HG03175 (cell line): ENCODE results near the gene PSPN.
"Not testable (repeated sequence)": the region's sequence is repeated elsewhere in the genome, so short reads cannot be mapped to it uniquely, and the experiment has no call there.

Experiments
- ATAC-seq: cut with Tn5 transposase; IDR thresholded peaks from one replicate; pipeline ENCODE4 v1.9.1; 2021; ENCODE audit warnings: mild to moderate bottlenecking, moderate library complexity; ENCODE audit not compliant: unreplicated experiment

The PSPN gene

DNA sequence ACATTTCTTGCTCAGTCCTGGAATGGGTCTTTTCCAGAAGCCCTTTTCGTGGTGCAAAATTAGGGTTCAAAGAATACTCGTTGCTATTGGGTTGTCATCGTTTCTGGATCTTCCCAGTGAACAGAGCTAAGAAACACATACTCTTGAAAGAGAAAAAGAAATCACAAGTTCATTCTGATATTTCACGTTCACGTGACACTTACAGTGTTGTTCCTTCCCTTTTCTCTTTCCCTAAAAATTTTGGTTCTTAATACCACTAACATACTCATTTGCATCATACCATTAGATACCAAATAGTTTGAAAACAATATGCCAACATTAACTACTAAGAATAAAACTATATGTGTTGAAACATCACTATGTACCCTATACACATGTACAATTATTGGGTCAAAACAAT lies 30.7 kb upstream of the PSPN start:
- ATAC-seq: no peak

DNA sequence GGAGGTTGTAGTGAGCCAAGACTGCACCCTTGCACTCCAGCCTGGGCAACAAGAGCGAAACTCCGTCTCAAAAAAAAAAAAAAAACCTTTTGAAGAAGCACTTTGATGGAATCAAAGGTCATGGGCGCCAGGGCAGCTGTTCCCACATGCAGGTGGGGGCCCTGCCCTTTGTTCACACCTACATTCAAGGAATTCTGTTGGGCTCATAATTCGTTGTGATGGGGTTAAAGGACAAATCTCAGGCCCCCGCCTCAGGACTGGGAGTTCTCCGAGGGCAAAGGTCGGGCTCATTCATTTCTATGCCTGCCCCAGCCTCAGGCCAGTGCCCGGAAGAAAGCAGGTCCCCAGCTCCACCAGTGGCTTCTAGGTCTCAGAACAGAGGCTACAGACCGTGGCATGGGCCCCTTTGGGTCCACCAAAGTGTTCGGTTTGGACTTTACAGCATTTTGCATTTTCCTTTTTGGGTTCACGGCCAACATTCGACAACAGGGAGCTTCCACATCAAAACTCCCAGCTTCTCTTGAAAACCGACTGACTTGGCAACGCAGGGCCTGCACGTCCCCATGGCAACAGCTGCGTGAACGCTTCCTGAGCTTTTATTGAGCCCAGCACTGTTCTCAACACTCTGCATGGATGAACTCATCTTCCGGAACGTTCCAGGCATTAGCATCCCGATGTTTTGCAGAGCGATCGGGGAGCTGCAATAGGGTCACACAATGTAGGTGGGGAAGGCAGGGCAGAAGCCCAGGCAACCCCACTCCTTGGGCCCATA lies 27.3 kb upstream of the PSPN start:
- no peak for ATAC-seq

DNA sequence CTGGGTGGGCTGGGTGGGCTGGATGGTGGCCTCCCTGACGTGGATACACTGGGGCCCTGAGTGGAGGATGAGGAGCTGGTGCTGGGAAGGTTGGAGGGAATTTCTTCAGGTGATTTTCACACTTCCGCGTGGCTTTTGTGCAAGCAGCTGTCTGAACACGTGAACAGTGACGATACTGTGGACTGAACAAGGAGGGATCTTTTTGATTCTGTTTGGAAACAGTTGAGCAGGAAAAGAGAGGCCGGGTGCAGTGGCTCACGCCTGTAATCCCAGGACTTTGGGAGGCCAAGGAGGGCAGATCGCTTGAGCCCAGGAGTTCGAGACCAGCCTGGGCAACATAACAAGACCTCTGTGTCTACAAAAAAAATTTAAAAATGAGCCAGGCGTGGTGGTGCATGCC lies 26.3 kb upstream of the PSPN start:
- ATAC-seq: no peak

DNA sequence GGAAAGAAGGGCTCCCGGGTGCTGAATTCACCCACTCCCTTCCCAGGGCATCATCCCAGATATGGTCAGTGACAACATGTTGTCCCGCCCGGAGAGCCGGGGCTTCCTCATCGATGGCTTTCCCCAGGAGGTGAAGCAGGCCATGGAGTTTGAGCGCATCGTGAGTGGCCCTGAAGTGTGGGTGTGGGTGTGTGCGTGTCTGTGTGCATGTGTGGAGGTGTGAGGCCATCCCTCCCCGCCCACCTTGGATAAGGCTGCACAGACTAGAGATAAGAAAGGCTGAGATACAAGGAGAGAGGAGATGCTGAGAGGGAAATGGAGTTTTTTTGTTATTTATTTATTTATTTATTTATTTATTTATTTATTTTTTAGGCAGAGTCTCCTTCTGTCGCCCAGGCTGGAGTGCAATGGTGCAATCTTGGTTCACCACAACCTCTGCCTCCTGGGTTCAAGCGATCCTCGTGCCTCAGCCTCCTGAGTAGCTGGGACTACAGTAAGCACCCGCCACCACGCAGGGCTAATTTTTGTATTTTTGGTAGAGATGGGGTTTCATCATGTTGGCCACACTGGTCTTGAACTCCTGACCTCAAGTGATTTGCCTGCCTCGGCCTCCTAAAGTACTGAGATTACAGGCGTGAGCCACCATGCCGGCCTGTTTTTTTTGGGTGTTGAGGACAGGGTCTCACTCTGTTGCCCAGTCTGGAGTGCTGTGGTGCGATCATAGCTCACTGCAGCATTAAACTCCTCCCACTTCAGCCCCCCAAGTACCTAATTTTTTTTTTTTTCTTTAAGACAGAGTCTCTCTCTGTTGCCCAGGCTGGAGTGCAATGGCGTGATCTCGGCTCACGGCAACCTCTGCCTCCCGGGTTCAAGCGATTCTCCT lies 24.6 kb upstream of the PSPN start:
- not testable (repeated sequence) for ATAC-seq

DNA sequence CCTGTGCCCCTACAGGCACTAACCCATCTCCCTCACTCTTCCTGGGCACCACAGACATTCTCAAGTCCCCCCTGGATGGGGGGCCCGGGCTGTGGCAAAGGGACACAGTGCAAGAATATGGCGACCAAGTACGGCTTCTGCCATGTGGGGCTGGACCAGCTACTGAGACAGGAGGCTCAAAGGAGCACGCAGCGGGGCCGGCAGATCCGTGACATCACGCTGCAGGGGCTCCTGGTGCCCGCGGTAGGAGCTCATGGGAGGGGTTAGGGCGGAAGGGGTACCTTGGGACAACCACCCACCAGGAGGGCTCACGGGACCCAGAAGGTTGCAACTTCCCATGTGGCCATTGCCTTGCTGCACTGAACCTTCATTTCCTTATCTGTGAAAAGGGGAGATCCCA lies 20.6 kb upstream of the PSPN start:
- ATAC-seq: no peak

DNA sequence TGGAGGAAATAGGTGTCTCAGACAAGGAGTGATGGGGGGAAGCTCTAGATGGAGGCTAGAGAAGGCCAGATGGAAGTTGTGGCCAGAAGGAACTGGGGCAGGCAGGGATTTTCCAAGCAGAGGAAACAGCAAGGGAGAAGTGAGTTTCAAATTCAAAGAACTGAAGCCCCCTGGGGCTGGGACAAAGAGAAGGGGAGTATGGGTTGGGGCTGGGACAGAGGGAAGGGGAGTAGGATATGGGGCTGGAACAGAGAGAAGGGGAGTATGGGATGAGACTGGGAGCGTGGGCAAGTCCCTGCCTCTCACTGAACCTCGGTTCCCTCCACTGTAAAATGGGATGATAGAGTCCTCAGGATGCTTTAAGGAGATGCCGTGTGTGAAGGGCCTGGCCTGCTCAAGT lies 19.1 kb upstream of the PSPN start:
- no peak for ATAC-seq

DNA sequence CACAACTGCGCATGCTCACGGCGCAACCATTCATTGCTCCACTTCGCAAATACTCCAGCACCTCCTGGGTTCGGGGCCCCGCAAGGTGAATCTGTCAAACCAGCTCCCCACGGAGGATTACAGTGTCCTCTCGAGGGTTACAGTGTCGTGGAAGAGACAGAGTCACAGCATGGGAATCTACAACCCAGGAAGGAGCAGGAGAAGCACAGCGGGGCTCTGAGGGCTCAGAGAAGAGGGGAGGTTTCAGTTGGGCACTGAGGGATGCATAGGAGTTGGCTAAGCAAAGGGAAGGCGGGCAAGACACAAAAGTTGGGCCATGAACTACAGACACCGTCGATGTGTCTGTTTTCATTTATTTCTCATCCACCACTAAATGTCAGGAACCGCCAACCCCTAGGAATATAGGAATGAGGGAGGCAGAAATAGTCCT lies 18.3 kb upstream of the PSPN start:
- ATAC-seq: no peak

DNA sequence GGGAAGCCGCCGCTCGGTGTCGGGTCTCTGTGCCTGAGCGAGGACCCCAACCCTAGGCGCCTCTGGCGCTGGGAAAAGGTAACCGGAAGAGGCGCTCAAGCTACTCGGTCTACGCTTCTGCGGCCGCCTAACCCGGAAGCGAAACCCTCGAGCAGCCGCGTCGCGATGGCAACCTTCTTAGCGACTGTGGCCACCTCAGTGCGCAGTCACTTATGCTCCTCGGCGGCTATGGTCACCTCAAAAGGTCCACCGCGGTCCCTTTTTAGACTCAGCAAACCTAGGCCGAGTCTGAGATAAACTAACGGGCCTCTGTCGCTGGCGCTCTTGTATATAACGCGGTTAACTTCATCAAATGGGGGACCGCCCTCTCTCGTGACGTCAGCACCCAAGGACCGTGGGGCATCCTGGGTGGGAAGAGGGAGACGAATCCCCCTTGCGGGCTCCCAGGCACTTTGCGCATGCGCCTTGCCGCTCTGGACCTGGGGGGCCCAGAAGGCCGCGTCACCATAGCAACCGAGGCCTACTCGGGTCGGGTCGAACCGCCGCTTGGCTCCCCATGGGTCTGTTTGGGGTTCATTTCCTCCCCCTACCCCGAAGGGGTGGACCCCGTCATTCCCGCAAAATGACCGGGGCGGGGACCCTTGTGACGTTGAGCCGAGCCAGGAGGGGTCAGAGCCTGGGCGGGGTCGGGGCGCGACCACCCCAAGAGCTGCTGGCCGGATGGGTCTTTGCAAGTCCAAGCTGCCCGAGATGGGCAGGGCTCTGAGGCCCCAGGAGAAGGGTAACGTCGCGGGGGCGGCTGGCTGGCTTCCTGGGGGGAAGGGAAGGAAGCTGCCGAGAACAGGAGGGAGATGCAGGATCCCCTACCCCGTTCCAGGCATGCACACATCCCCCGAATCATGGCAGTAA lies 17.6 kb upstream of the PSPN start, which contains the start of gene GTF2F1:
GTF2F1 (minus strand) TSS at position 91 of the 909 bp plus-strand sequence. CDS start 169 bp downstream, outside the sequence.
- peak; percentile 82 for ATAC-seq

DNA sequence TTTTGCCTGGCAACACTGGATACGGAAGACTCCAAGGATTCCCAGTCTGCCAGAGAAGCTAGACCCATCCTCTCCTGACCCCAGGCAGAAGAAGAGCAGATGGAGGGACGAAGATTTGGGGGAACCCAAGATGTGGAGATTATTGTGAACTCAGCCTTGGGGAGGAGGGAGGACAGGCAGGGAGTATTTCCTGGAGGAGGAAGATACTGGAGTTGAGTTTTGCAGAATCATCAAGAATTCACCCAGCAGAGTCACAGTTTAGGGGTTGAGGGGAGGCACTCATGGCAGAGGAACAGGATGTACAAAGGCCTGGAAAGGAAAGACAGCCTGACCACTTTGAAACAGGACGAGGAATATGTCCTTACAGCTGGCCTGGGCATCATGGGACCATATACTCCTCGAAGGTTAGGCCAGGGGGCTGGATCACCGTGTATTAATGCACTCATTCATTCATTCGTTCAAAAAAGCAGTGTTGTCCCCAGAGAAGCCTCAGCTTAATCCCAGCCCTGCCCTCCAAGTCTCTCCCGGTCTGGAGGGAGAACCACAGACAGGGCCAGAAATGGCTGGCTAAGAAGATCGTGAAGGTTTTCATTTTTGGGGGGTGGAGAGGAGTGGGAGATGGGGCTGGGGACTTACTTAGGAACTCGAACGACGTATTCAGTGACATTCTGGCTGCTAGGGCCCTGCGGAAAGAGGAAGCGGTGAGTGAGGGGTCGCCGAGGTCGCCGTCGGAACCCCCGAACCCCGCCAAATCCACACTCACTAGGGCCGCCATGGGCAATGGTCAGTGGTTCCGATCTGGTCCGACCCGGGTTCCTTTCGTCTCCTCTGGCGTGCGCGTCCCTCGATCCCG lies 16.7 kb upstream of the PSPN start:
- no peak for ATAC-seq

DNA sequence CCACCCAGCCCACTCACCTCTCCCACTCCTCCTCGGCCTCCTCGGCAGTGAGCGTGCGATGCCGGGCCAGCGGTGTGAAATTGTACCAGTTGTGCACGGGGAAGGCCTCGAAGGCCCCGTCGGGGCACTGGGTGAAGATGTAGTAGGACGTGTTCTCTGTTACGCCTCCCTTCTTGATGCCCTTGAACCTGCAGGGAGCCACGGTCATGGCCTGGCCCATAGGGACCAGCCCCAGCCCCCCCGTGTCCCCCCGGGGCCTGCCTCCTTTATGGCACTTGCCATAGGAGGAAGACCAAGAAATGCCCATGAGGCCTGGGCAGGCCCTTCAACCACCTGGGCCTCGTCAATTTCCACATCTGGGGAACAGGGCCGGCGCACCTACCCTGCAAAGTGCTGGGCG lies 11.6 kb upstream of the PSPN start:
- no peak for ATAC-seq

DNA sequence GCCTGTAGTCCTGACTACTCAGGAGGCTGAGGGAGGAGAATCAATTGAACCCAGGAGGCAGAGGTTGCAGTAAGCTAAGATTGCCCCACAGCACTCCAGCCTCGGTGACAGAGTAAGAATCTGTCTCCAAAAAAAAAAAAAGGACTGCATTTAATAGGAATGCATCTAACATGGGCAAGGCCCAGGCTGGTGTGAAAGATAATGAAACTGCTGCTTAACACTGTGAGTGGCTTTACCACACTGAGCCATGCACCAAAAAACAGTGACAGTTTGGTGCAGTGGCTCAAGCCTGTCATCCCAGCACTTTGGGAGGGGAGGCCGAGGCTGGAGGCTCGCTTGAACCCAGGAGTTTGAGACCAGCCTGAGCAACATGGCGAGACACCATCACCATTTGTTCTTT lies 8.6 kb upstream of the PSPN start:
- no peak for ATAC-seq

DNA sequence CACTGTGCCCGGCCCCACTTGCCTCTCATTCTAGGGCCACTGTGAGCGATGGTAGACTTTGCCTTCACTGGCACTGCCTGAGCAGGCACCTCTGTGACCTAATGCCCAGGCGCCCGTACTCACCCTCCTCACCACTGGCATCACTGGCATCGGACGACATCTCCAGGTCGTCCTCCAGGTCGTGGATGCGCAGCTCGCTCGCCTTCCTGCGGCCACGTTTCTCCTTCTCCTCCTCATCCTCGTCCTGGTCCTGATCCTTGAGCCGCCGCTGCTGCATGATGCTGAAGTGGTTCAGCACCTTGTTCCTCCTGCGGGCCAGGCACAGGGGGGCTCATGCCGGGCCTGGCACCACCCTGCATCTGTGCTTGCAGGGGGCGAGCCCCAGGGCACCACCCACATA lies 7.5 kb upstream of the PSPN start:
- no peak for ATAC-seq

DNA sequence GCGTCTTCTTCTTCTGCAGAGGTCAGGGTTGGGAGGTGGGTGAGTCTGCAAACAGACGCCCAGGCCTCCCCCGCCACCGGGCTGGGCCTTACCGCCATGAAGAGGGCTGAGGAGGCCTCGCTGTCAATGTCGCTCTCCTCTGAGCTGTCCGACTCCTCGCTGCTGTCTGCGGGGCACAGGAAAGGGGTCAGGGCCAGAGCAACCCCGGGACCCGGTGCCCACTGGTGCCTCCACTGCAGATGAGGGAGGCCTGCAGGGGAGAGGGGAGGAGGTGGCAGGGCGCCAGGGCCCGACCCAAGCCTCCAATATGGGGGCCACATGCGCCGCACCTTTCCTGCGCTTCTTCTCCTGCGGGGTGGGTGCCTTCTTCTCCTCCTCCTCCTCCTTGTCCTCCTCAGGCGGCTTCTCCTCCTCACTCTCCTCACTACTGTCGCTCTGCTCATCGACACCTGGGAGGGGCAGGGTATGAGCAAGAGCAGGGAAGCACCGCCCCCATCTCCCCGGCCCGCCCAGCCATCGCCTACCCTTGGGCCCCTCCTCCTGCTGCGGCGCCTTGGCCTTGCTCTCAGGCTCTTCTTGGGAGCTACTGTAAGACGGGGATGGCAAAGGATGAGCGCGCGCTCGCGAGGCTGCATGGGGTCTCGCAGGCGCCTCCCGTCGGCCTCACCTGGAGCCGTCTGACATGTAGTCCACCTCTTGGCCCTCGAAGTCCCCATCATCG lies 5.5 kb upstream of the PSPN start:
- ATAC-seq: no peak

DNA sequence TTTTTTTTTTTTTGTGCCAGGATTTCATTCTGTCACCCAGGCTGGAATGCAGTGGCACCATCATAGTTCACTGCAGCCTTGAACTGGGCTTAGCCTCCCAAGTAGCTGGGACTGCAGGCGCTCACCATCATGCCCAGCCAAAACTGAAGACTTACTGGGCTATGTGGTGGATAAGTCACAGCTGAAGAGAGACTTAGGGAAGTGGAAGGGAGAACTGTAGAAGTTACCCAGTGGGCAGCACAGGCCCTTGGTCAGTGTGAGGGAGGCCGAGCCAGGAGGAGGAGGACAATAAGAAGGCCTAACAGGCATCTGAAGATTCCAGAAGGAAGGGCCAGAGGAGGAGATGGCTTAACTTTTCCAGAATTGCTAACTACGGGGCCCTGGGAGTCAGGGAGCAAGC lies 4.0 kb upstream of the PSPN start:
- ATAC-seq: no peak

DNA sequence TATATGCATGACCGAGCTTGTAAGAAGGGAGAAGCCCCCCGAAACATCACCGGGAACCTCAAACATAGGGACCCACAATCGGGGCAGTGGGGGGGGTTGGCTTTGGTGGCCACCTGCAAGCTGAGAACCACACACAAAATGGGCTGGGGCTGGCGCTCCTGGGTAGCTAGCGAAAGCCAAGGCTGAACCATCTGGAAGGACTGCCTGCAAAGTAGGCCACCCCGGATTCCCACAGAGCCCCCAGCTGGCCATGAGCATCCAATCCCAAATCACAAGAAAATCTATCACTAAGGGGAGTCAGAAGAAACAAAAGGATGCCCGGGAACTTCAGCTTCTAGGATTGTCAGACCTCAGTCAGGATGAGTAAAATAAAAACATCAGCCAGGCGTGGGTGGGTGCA lies 2.8 kb upstream of the PSPN start:
- no peak for ATAC-seq

DNA sequence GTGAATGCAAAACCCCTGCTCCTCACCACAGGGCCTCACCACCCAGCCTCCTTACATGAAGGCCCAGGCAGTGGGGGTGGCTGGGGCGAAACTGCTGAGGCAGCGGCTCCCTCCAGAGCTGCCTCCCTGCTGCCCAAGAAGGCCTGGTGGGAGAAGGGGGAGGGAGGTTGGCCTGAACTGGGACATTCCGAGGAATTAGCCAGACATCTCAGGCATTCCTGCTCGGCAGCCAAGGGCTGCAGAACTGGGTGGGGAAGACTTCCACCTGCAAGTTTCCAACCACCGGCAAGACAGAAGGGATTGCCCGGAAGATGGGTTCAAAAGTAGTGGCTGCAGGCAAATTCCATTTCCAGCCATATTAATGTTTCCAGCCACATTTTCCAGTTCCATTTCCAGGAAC lies 2.3 kb upstream of the PSPN start:
- no peak for ATAC-seq

DNA sequence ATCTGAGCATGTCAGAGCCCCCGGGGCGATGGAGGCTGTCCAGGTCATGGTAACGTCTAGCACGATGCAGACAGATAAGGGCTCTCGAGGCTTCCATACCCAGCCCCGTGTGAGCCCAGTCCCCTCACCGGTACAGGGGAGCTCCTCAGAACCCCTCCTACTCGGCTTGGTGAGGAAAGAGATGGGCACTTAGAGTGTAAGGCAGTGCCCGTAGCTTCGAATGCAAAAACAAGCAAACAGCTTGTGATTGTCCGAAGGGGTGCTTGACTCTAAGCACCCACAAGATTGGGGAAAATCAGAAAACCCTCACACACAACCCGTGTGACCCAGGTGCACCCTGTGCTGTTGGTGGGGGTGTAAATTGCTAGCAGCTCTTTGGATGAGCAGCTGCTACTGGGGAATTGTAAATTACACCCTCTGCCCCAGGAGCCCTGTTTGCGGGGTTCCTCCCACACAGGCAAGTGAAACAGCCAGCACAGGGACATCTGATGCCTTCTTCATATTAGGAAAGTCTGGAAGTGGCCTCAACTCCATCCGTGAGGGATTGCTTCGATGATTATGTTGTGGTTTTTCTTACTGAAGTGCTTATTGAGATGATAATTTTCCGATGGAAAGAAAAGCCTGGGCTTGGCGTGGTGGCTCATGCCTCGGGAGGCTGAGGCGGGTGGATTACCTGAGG lies 918 bp upstream of the PSPN start:
- no peak for ATAC-seq

DNA sequence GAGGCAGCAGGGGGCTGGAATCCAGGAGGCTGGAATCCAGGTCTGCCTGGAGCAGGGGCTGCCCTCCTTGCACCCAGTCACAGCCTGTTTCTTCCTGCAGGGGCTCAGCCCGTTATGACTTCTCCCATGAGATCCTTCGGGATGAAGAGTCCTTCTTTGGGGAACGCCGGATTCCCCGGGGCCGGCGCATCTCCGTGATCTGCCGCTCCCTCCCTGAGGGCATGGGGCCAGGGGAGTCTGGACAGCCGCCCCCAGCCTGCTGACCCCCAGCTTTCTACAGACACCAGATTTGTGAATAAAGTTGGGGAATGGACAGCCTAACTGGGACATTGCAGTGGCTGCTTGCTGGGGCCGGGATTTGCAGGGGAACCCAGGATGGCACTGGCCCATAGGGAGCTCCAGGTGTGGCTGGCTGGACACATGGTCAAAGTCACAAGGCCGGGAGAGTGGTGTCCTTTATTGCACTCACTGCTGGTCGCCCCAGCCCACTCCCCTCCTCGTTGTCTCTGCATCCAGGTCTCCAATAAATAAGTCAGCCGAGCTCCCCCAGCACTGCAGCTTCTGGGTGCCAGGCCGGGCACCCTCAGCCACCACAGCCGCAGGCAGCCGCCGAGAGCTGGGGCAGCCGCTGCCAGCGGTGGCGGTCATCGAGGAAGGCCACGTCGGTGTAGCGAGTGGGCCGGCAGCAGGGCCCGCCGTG lies 872 bp downstream of the PSPN start:
- no peak for ATAC-seq
